Activated CD8-positive, alpha-beta memory T cell treated with anti-CD3 and anti-CD28 coated beads, Interleukin-2, amount 10 ng/mL, durations not matched to agents 7 days and 5 days (primary cell): ENCODE measurements around the gene BEX2. TPM values are rescaled to one million over a fixed set of nuclear protein-coding genes. Genes with fewer than 3 reads are reported as not detected.
"Not testable (repeated sequence)": the region's sequence is repeated elsewhere in the genome, so short reads cannot be mapped to it uniquely, and the experiment has no call there.

Experiments
- ATAC-seq: fragments of 150-1000 bp; cut with Tn5 transposase; one replicate; pipeline ENCODE4 v1.10.0; 2021; ENCODE audit warnings: moderate library complexity
- CTCF ChIA-PET: fragments of 350-600 bp; sonication (Branson Sonifier 250); formaldehyde crosslinking; loops from one replicate; lab custom pipeline; 2021; ENCODE audit warnings: antibody characterized with exemption; lab: Charles Lee
- DNase-seq: peaks from one replicate; pipeline ENCODE4 v3.0.0-alpha.2; 2020
- H3K27ac Mint-ChIP-seq: one replicate; pipeline ENCODE4 v1.8.0; 2021; ENCODE audit warnings: mild to moderate bottlenecking, mixed read lengths
- H3K27me3 Mint-ChIP-seq: one replicate; pipeline ENCODE4 v1.8.0; 2021; ENCODE audit warnings: mixed read lengths
- H3K36me3 Mint-ChIP-seq: one replicate; pipeline ENCODE4 v1.8.0; 2021; ENCODE audit warnings: mild to moderate bottlenecking, mixed read lengths
- H3K4me1 Mint-ChIP-seq: one replicate; pipeline ENCODE4 v1.8.0; 2021; ENCODE audit warnings: mixed read lengths
- H3K4me3 Mint-ChIP-seq: one replicate; pipeline ENCODE4 v1.8.0; 2021; ENCODE audit warnings: mild to moderate bottlenecking, moderate library complexity, mixed read lengths
- H3K9me3 Mint-ChIP-seq: one replicate; pipeline ENCODE4 v1.8.0; 2022; ENCODE audit warnings: low read depth, mixed read lengths
- total RNA-seq, 2 experiments: library from RNA; stranded (reverse); gene quantifications; one replicate each; pipeline ENCODE4 v1.2.3, GENCODE V29; 2021

The BEX2 gene
- total RNA-seq, 2 experiments from 2014 or later, result 3.5 to 5.3 TPM

DNA sequence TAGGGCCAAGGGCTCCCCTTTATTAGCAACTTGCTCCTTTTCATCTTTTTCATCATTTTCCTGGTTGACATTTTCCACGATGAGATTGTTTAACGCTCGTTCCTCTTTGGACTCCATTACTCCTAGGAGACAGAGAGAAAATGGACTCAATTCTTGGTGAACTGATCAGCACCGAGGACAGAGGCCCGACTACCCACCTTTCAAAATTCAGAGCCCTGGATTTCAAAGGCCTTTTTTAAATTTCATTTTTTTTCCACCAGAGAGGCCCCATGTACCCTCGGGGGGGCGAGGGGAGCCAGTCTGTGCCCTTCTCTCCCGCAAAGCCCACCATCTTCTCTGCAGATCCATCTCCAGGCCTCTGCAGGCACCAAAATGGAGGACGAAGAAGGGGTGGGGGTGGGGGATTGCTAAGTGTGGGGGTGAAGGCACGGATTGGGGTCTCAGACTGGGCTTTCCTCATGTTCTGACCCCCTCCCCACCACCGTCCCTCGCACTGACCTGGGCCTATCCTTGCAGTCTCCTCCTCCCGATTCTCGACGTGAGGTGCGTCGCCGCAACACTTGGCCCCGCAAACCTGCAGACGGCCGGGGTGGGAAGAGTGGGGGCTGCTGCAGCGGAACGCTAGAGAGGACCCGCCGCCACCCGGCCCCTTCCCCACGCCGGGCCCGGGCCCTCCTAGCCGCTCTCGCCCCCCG is 783 bp downstream of the BEX2 start:
- no peak overlapping the region for H3K27ac Mint-ChIP-seq
- ATAC-seq, result no peak

GRCh38 chrX:103305666-103306065 is 5.1 kb downstream of the BEX2 start:
- DNase-seq, H3K9me3 Mint-ChIP-seq, H3K36me3 Mint-ChIP-seq, ATAC-seq, H3K27me3 Mint-ChIP-seq, CTCF ChIA-PET, H3K4me1 Mint-ChIP-seq, H3K4me3 Mint-ChIP-seq, H3K27ac Mint-ChIP-seq: not testable (repeated sequence)

More for the DNA sequence above, 783 bp downstream of the BEX2 start:
- H3K9me3 Mint-ChIP-seq, result peaks cover 3% of the 10 kb centered on the region
- H3K36me3 Mint-ChIP-seq, result no peaks in the 10 kb centered on the region
- H3K4me3 Mint-ChIP-seq, result peak overlapping the region; percentile 65
- peaks cover under 1% of the 10 kb centered on the region for H3K4me1 Mint-ChIP-seq
- CTCF ChIA-PET, result no interaction called here
- peaks cover 3% of the 10 kb centered on the region for H3K27me3 Mint-ChIP-seq
- no peak for DNase-seq

GRCh38 chrX:103304705-103305104 is 6.1 kb downstream of the BEX2 start:
- Mint-ChIP-seq H3K9me3 (peaks cover 3% of the 10 kb centered on the region), H3K36me3 (no peaks in the 10 kb centered on the region), H3K27me3 (peaks cover 1% of the 10 kb centered on the region), H3K4me3 (no peak overlapping the region), H3K4me1 (peaks cover 3% of the 10 kb centered on the region), H3K27ac (no peak overlapping the region)
- ATAC-seq, result no peak
- CTCF ChIA-PET, result no interaction called here
- no peak for DNase-seq

GRCh38 chrX:103293118-103293517 is 17.7 kb downstream of the BEX2 start:
- DNase-seq (no peak), ATAC-seq (no peak)
- Mint-ChIP-seq H3K9me3 (no peaks in the 10 kb centered on the region), H3K27ac (no peak overlapping the region), H3K4me1 (no peaks in the 10 kb centered on the region), H3K4me3 (no peak overlapping the region), H3K36me3 (no peaks in the 10 kb centered on the region), H3K27me3 (peaks cover 3% of the 10 kb centered on the region)
- CTCF ChIA-PET, result no interaction called here

GRCh38 chrX:103279624-103280023 is 31.2 kb downstream of the BEX2 start:
- ATAC-seq (no peak), DNase-seq (no peak)
- Mint-ChIP-seq H3K4me3 (no peak overlapping the region), H3K27ac (no peak overlapping the region), H3K27me3 (peaks cover 49% of the 10 kb centered on the region), H3K36me3 (no peaks in the 10 kb centered on the region), H3K9me3 (no peaks in the 10 kb centered on the region), H3K4me1 (peaks cover 1% of the 10 kb centered on the region)
- CTCF ChIA-PET, result no interaction called here

- ATAC-seq (no peak), DNase-seq (no peak)
- Mint-ChIP-seq H3K27ac (no peak within 1 kb of the TSS), H3K4me1 (peaks cover 1% of the 10 kb centered on the region), H3K4me3 (no peak within 1 kb of the TSS), H3K9me3 (no peaks in the 10 kb centered on the region), H3K27me3 (peaks cover 57% of the 10 kb centered on the region), H3K36me3 (no peaks in the 10 kb centered on the region)
- CTCF ChIA-PET, result no interaction called here
These were observed 34.2 kb downstream of the BEX2 start, which contains the start of gene TCEAL5 for GRCh38 chrX:103276581-103277002. TSS of gene TCEAL5 (minus strand) at chrX:103276750. CDS start at chrX:103274563, 2,187 bp downstream.

DNA sequence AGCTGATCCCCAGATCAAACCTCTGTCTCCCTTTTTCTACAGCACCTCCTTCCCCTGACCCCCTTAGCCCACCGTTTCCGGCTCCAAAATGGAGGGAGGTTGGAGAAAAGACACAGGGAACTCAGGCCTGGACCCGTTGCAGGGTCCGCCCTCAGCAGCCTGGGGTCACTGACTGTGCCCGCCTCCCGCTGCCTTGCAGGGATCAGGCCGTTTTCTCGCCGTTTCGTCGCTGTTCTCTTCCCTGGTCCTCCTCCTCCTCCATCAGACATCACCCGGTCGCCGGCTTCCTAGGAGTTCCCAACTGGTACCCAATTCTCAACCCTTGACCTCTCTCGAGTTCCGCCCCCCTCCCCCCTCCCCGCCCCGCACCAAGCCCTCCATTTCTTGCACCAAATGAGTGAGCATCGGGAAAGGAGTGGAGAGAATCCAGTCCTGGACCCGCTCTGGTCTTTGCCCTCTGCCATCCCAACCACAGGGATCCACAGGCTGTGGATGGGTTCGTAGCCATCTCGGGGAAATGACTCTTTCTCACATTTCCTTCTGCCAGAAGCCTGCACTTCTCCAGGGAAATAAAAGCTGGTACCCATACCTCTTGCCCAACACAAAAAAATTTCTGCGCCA is 34.7 kb downstream of the BEX2 start:
- Mint-ChIP-seq H3K4me1 (peaks cover 1% of the 10 kb centered on the region), H3K36me3 (no peaks in the 10 kb centered on the region), H3K27me3 (peaks cover 61% of the 10 kb centered on the region), H3K27ac (no peak overlapping the region), H3K4me3 (no peak overlapping the region), H3K9me3 (no peaks in the 10 kb centered on the region)
- ATAC-seq (no peak), DNase-seq (no peak)
- CTCF ChIA-PET, result no interaction called here

DNA sequence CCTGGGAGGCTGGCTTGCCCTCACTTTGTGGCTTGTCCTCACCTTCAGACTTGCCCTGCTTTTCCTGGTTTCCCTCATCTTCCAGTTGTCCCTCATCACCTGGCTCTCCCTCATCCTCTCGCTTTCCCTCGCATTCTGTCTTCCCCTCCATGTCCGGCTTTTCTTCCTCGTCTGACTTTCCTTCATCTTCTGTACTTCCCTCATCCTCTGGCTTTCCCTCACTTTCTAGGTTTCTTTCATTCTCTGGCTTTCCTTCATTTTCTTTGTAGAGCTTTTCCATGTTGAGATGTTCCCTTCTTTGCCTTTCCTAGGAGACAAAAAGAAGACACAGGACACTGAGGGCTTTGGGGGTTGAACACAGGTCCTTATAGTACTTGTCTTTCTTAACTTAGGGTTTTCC is 36.5 kb downstream of the BEX2 start:
- no peak for DNase-seq
- Mint-ChIP-seq H3K9me3 (no peaks in the 10 kb centered on the region), H3K4me3 (no peak overlapping the region), H3K4me1 (peaks cover 1% of the 10 kb centered on the region), H3K36me3 (no peaks in the 10 kb centered on the region), H3K27ac (no peak overlapping the region), H3K27me3 (peaks cover 53% of the 10 kb centered on the region)
- ATAC-seq, result no peak
- CTCF ChIA-PET, result no interaction called here

Other genes starting within 250 kb of the BEX2 start
- not detected for gene BEX1, start 246.8 kb downstream of the BEX2 start, total RNA-seq
- gene NXF3, start 217.8 kb downstream of the BEX2 start, total RNA-seq, result not detected
- gene BEX4, start 95.9 kb downstream of the BEX2 start, total RNA-seq, result 10 to 100 TPM in 1 of 2 experiments, 1 to 10 TPM in 1; 8.3 to 12.4 TPM
- 10 to 100 TPM; 28.5 to 31.9 TPM for gene TCEAL8, start 55.8 kb downstream of the BEX2 start, total RNA-seq
- gene TCEAL5, start 34.2 kb downstream of the BEX2 start, total RNA-seq, result not detected
- gene TCEAL7, start 19.2 kb upstream of the BEX2 start, total RNA-seq, result not detected
- 1 to 10 TPM; 1.5 to 2.4 TPM for gene TCEAL9, start 45.5 kb upstream of the BEX2 start, total RNA-seq
- 1 to 10 TPM; 9.2 to 9.9 TPM for gene BEX3, start 65.5 kb upstream of the BEX2 start, total RNA-seq
- gene RAB40A, start 208.5 kb upstream of the BEX2 start, total RNA-seq, result under 1 TPM in 1 of 2 experiments, not detected in 1; 0.19 TPM